Measurements from ENCODE around the gene DTX3. TPM values are rescaled to one million over a fixed set of nuclear protein-coding genes. Genes with fewer than 3 reads are reported as not detected.

Gene DTX3
- total RNA-seq, 1 donor from 2014 or later, result 22.3 TPM

DNA sequence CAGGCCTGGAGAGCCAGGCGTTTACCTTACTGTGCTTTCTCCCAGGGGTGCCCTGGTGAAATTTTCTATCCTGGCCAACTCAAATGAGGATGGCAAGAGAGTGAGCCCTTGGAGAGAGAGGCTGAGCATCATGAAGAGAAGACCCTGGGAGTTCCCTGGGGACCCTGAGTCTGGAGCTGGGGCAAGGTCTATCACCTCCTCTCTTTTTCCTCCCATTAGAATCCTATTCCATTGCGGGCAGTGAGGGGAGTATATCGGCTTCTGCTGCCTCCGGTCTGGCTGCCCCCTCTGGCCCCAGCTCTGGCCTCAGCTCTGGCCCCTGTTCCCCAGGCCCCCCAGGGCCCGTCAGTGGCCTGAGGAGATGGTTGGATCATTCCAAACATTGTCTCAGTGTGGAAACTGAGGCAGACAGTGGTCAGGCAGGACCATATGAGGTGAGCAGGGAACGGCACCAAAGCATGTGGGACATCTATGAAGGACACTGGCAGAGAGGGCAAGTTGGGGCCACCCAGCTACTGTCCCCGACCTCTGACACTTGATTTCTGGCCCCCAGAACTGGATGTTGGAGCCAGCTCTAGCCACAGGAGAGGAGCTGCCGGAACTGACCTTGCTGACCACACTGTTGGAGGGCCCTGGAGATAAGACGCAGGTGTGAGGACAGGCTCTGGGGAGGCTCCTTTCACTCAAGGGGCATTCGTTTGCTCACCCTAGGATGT is 8.2 kb downstream of the DTX3 start:
- Histone ChIP-seq H3K4me1 (peaks cover 91% of the 10 kb centered on the region), H3K9me3 (replicated peaks) (no peaks in the 10 kb centered on the region), H3K4me3 (peak overlapping the region; percentile 87), H3K27me3 (ENCODE audit: low read depth) (peaks cover 12% of the 10 kb centered on the region), H3K27ac (replicated peaks) (peak overlapping the region; percentile 90), H3K36me3 (peaks cover 29% of the 10 kb centered on the region)
- DNase-seq, result no peak
- intact Hi-C loops (cut with micrococcal nuclease), result no loop called here
- TF ChIP-seq, protein P1, sequence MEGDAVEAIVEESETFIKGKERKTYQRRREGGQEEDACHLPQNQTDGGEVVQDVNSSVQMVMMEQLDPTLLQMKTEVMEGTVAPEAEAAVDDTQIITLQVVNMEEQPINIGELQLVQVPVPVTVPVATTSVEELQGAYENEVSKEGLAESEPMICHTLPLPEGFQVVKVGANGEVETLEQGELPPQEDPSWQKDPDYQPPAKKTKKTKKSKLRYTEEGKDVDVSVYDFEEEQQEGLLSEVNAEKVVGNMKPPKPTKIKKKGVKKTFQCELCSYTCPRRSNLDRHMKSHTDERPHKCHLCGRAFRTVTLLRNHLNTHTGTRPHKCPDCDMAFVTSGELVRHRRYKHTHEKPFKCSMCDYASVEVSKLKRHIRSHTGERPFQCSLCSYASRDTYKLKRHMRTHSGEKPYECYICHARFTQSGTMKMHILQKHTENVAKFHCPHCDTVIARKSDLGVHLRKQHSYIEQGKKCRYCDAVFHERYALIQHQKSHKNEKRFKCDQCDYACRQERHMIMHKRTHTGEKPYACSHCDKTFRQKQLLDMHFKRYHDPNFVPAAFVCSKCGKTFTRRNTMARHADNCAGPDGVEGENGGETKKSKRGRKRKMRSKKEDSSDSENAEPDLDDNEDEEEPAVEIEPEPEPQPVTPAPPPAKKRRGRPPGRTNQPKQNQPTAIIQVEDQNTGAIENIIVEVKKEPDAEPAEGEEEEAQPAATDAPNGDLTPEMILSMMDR (IDR thresholded peaks at IDR 0.05; ENCODE audit: borderline replicate concordance), result no peak

DNA sequence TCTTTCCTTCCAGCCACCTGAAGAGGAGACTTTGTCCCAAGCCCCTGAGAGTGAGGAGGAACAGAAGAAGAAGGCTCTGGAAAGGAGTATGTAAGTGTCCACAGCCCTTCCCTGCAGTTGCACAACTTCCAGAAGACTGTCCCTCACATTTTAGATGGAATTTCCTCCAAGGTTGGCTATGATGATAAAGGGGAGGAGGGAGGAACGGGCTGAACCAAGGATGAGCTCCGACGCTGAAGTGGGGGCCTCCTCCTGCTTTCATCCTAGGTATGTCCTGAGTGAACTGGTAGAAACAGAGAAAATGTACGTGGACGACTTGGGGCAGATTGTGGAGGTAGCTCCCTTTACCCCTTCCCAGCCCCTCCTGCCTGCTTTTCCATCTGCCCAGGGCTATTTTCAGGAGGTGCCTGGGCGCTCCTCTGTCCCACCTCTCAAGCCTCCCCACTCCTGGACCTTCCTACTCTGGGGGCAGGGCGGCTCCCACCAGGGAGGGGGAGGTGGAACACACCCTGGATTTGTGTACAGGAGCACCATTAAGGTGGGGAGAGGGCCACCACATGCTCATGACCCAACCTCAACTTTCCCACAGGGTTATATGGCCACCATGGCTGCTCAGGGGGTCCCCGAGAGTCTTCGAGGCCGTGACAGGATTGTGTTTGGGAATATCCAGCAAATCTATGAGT is 8.9 kb downstream of the DTX3 start:
- Histone ChIP-seq H3K9me3 (replicated peaks) (no peaks in the 10 kb centered on the region), H3K27me3 (ENCODE audit: low read depth) (peaks cover 15% of the 10 kb centered on the region), H3K4me1 (peaks cover 88% of the 10 kb centered on the region), H3K4me3 (peak overlapping the region; percentile 87), H3K27ac (replicated peaks) (peak overlapping the region; percentile 90), H3K36me3 (peaks cover 29% of the 10 kb centered on the region)
- DNase-seq, result no peak
- intact Hi-C loops (cut with micrococcal nuclease), result no loop called here
- TF ChIP-seq, protein P1 (IDR thresholded peaks at IDR 0.05; ENCODE audit: borderline replicate concordance), result no peak

DNA sequence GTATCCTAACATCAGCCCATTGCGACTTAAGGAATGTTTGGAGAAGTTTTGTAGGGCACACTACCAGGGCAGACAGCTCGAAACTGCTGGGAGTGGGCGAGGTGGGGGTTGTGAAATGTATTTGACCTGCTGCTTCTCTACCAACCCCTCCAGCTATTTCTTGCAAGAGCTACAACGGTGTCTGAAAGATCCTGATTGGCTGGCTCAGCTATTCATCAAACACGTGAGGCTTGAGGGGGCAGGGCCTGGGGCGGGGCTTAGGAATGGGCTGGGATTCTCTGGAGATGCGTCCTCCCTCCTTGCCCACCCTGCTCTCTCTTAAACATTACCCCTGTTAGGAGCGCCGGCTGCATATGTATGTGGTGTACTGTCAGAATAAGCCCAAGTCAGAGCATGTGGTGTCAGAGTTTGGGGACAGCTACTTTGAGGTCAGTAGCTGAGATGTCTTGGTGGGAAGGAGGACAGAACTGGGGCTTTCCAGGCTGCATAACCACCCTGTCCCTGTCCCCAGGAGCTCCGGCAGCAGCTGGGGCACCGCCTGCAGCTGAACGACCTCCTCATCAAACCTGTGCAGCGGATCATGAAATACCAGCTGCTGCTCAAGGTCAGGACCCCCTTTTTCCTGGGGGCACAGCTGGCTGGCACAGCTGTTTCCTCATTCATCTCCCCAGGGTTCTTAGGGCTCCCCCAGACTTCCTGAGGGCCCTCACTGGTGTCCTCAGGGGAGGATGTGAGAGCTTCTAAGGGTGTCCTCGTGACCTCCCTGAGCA is 9.7 kb downstream of the DTX3 start:
- peaks cover 19% of the 10 kb centered on the region for H3K27me3 ChIP-seq (ENCODE audit: low read depth)
- H3K9me3 ChIP-seq (replicated peaks), result no peaks in the 10 kb centered on the region
- peak overlapping the region; percentile 46 for H3K27ac ChIP-seq (replicated peaks)
- peaks cover 85% of the 10 kb centered on the region for H3K4me1 ChIP-seq
- intact Hi-C loops (cut with micrococcal nuclease), result no loop called here
- H3K4me3 ChIP-seq, result peak overlapping the region; percentile 87
- DNase-seq, result peak; percentile 47
- TF ChIP-seq, protein P1 (IDR thresholded peaks at IDR 0.05; ENCODE audit: borderline replicate concordance), result no peak
- H3K36me3 ChIP-seq, result peaks cover 29% of the 10 kb centered on the region

DNA sequence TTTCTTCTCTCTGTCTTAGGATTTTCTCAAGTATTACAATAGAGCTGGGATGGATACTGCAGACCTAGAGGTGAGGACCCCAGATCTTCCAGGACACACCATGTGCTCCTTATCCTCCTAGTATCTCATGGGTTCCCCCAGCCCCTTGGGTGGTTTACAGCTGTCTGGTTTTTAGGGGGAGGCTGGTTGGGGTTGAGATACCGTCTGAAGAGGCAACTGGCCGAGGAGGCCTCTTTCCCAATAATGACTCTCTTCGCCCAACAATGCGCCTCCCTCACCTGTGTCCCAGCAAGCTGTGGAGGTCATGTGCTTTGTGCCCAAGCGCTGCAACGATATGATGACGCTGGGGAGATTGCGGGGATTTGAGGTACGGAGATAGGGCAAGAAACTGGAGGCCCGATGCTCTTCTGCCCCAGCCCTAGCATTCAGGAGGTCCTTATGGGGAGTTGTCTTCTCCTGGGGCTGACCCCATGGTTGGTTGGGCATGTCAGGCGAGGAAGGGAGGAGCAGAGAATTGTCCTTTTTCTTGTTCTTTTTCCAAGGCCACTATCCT is 10.4 kb downstream of the DTX3 start:
- peak overlapping the region; percentile 78 for H3K27ac ChIP-seq (replicated peaks)
- H3K36me3 ChIP-seq, result peaks cover 29% of the 10 kb centered on the region
- H3K4me3 ChIP-seq, result peak overlapping the region; percentile 87
- intact Hi-C loops (cut with micrococcal nuclease), result no loop called here
- no peaks in the 10 kb centered on the region for H3K9me3 ChIP-seq (replicated peaks)
- no peak for DNase-seq
- peaks cover 26% of the 10 kb centered on the region for H3K27me3 ChIP-seq (ENCODE audit: low read depth)
- peaks cover 85% of the 10 kb centered on the region for H3K4me1 ChIP-seq
- TF ChIP-seq, protein P1 (IDR thresholded peaks at IDR 0.05; ENCODE audit: borderline replicate concordance), result no peak

DNA sequence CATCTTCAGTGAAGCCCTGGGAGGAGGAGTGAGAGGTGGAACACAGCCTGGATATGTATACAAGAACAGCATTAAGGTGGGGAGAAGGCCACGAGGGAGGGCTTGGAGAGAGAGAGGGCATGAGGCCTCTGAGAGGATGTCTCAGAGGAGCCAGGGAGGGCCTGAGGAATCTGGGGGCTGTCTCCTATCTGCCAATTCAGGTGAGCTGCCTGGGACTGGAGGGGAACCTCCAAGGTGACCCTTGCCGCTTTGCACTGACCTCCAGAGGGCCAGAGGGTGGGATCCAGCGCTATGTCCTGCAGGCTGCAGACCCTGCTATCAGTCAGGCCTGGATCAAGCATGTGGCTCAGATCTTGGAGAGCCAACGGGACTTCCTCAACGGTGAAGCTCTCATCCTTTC is 11.0 kb downstream of the DTX3 start:
- peak overlapping the region; percentile 78 for H3K27ac ChIP-seq (replicated peaks)
- DNase-seq, result no peak

More for the DNA sequence above, 11.0 kb downstream of the DTX3 start:
- H3K9me3 ChIP-seq (replicated peaks), result no peaks in the 10 kb centered on the region
- intact Hi-C loops (cut with micrococcal nuclease), result no loop called here
- TF ChIP-seq, protein P1 (IDR thresholded peaks at IDR 0.05; ENCODE audit: borderline replicate concordance), result no peak
- peaks cover 32% of the 10 kb centered on the region for H3K27me3 ChIP-seq (ENCODE audit: low read depth)
- H3K4me1 ChIP-seq, result peaks cover 85% of the 10 kb centered on the region
- peaks cover 29% of the 10 kb centered on the region for H3K36me3 ChIP-seq
- H3K4me3 ChIP-seq, result peak overlapping the region; percentile 87
